Esophagus (tissue), 2 donors: ENCODE measurements around the gene ADARB1. TPM values are rescaled to one million over a fixed set of nuclear protein-coding genes. Genes with fewer than 3 reads are reported as not detected.

Source experiments
- H3K27ac ChIP-seq, 2 donors: one replicate each; pipeline ENCODE4 v1.5.1; 2013; ENCODE audit warnings: low read depth in 2 of 2, mild to moderate bottlenecking in 2 of 2, inconsistent platforms in 1 of 2, low read length in 1 of 2, moderate library complexity in 1 of 2
- H3K27me3 ChIP-seq, 2 donors: one replicate each; pipeline ENCODE4 v1.6.1; 2013; ENCODE audit warnings: low read length in 2 of 2, control low read depth in 1 of 2, mild to moderate bottlenecking in 1 of 2; ENCODE audit not compliant: insufficient read depth in 2 of 2, control insufficient read depth in 1 of 2
- H3K36me3 ChIP-seq, 2 donors: one replicate each; pipeline ENCODE4 v1.6.1; 2013; ENCODE audit warnings: low read length in 1 of 2; ENCODE audit not compliant: control insufficient read depth in 2 of 2, insufficient read depth in 2 of 2
- H3K4me1 ChIP-seq, 2 donors: one replicate each; pipeline ENCODE4 v1.6.1; 2013; ENCODE audit warnings: low read length in 1 of 2; ENCODE audit not compliant: control insufficient read depth in 2 of 2, insufficient read depth in 2 of 2
- H3K4me3 ChIP-seq, 2 donors: one replicate each; pipeline ENCODE4 v1.5.1; 2013; ENCODE audit warnings: low read length in 2 of 2, mild to moderate bottlenecking in 2 of 2, low read depth in 1 of 2, moderate library complexity in 1 of 2
- H3K9me3 ChIP-seq, 2 donors: one replicate each; pipeline ENCODE4 v1.6.1; 2013; ENCODE audit warnings: mild to moderate bottlenecking in 2 of 2, low read depth in 1 of 2, low read length in 1 of 2, moderate library complexity in 1 of 2; ENCODE audit not compliant: control insufficient read depth in 2 of 2, insufficient read depth in 1 of 2
- WGBS, 2 donors: extraction: QIAGEN DNeasy Blood & Tissue Kit; methylation state at CpG; one replicate each; pipeline ENCODE4 v1.1.7; 2013; 5-methylcytosine and 5-hydroxymethylcytosine counted together
- polyA plus RNA-seq, 2 donors: library from polyadenylated mRNA; stranded (reverse); fragments of 200-250 nt; gene quantifications; one replicate each; pipeline ENCODE4 v1.2.3, GENCODE V29; 2013
- donor health status: healthy with polysubstance abuse.
- donor health status: Bipolar disorder and iron deficiency.

Gene ADARB1
- polyA plus RNA-seq, 2 donors = 4.7 to 7.9 TPM

GRCh38 chr21:45192332-45192731 lies 118.0 kb downstream of the ADARB1 start:
- WGBS, 2 donors = 73 to 76% methylated on average over 3 of the region's 3 CpGs
- no peaks in the 10 kb centered on the region for H3K27me3 ChIP-seq
- no peaks in the 10 kb centered on the region for H3K4me1 ChIP-seq

DNA sequence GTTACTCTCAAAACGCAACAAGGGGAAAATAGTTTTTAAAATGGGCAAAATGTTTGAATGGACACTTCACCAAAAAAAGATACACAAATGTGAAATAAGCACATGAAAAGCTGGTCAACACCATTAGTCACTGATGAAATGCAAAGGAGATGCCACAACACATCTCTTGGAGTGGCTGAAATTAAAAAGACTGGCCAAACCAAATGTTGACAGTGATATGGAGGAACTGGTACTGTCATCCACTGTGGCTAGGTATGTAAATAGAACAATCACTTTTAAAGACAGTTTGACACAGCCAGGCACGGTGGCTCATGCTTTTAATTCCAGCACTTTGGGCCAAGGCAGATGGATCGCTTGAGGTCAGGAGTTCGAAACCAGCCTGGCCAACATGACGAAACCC lies 122.2 kb downstream of the ADARB1 start:
- 90% methylated on average over 5 of the region's 5 CpGs for WGBS, 2 donors
- H3K27ac ChIP-seq = no peak overlapping the region
- H3K36me3 ChIP-seq = peaks cover 0 to 2% of the 10 kb centered on the region in 2 donors

More at GRCh38 chr21:45192332-45192731, 118.0 kb downstream of the ADARB1 start:
- H3K27ac ChIP-seq = no peak overlapping the region
- no peaks in the 10 kb centered on the region for H3K36me3 ChIP-seq
- H3K9me3 ChIP-seq = no peaks in the 10 kb centered on the region
- no peak overlapping the region for H3K4me3 ChIP-seq

GRCh38 chr21:45199201-45199600 lies 124.8 kb downstream of the ADARB1 start:
- H3K9me3 ChIP-seq = no peaks in the 10 kb centered on the region
- H3K27ac ChIP-seq = no peak overlapping the region
- no peaks in the 10 kb centered on the region for H3K27me3 ChIP-seq
- H3K4me1 ChIP-seq = no peaks in the 10 kb centered on the region
- WGBS, 2 donors = 90 to 94% methylated on average over 7 of the region's 7 CpGs
- peaks cover 2 to 7% of the 10 kb centered on the region in 2 donors for H3K36me3 ChIP-seq
- H3K4me3 ChIP-seq = no peak overlapping the region

More for the DNA sequence above, 122.2 kb downstream of the ADARB1 start:
- Histone ChIP-seq H3K27me3 (no peaks in the 10 kb centered on the region), H3K4me1 (no peaks in the 10 kb centered on the region), H3K9me3 (no peaks in the 10 kb centered on the region), H3K4me3 (no peak overlapping the region)

DNA sequence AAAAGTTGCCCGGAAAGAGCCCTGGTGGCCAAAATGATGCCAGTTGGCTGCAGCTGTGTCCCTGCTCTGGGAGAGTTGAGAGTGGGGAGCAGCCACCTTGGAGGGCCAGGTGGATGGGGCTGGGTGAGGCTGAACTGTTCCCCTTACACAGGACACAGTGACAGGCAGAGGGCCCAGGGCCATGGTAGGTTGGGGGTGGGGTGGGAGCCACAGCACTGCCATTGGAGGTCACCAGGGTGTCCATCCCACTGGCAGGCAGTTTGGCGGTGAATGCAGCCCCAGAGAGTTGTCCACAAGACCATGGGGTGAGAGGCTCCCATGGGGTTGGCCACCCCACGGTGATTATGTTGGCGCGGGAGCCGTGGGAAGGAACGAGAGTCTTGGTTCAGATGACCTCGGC lies 125.7 kb downstream of the ADARB1 start:
- no peaks in the 10 kb centered on the region for H3K9me3 ChIP-seq
- H3K27me3 ChIP-seq = no peaks in the 10 kb centered on the region
- no peak overlapping the region for H3K4me3 ChIP-seq
- WGBS, 2 donors = 93 to 94% methylated on average over 8 of the region's 8 CpGs
- no peak overlapping the region for H3K27ac ChIP-seq
- H3K4me1 ChIP-seq = no peaks in the 10 kb centered on the region
- peaks cover 7 to 9% of the 10 kb centered on the region in 2 donors for H3K36me3 ChIP-seq

- Histone ChIP-seq H3K27ac (no peak overlapping the region), H3K27me3 (no peaks in the 10 kb centered on the region), H3K9me3 (no peaks in the 10 kb centered on the region), H3K36me3 (peaks cover 7 to 9% of the 10 kb centered on the region in 2 donors), H3K4me3 (no peak overlapping the region), H3K4me1 (no peaks in the 10 kb centered on the region)
- WGBS, 2 donors = 78 to 82% methylated on average over 16 of the region's 16 CpGs
Measured at GRCh38 chr21:45200581-45201296, 126.4 kb downstream of the ADARB1 start.

DNA sequence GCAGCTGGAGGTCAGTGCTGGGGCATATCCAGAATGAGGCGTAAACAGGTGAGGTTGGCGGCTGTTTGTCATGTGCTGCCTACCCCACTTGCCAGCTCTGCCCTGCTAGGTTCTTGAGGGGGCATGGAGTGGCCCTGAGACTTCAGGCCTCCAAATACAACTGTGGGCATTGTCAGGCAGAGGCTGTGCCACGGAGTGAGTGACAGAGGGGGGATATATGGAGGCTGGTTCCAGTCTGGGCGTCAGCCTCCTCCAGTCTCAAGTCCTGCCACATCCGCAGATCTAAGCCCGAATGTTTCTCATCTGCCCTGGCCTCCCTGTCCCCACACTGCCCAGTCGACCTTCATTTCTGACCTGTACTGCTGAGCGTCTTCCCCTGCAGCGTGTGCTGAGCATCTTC lies 128.0 kb downstream of the ADARB1 start:
- Histone ChIP-seq H3K4me1 (no peaks in the 10 kb centered on the region), H3K27me3 (no peaks in the 10 kb centered on the region), H3K4me3 (no peak overlapping the region), H3K9me3 (no peaks in the 10 kb centered on the region), H3K27ac (no peak overlapping the region), H3K36me3 (peaks cover 7 to 9% of the 10 kb centered on the region in 2 donors)
- 92 to 94% methylated on average over 9 of the region's 9 CpGs for WGBS, 2 donors

- H3K27me3 ChIP-seq = no peaks in the 10 kb centered on the region
- WGBS, 2 donors = 88 to 89% methylated on average over 16 of the region's 16 CpGs
- no peak overlapping the region for H3K27ac ChIP-seq
- no peaks in the 10 kb centered on the region for H3K9me3 ChIP-seq
- no peak overlapping the region for H3K4me3 ChIP-seq
- no peaks in the 10 kb centered on the region for H3K4me1 ChIP-seq
- peaks cover 7 to 9% of the 10 kb centered on the region in 2 donors for H3K36me3 ChIP-seq
Measured at GRCh38 chr21:45202889-45203288, 128.5 kb downstream of the ADARB1 start.

- Histone ChIP-seq H3K4me1 (peaks cover 0 to 4% of the 10 kb centered on the region in 2 donors), H3K27ac (no peak overlapping the region), H3K27me3 (no peaks in the 10 kb centered on the region), H3K36me3 (peaks cover 7 to 9% of the 10 kb centered on the region in 2 donors), H3K4me3 (no peak overlapping the region), H3K9me3 (no peaks in the 10 kb centered on the region)
- 86% methylated on average over 8 of the region's 8 CpGs for WGBS, 2 donors
Measured at GRCh38 chr21:45203983-45204382, 129.6 kb downstream of the ADARB1 start.

- Histone ChIP-seq H3K36me3 (peaks cover 7 to 9% of the 10 kb centered on the region in 2 donors), H3K4me1 (peaks cover 0 to 4% of the 10 kb centered on the region in 2 donors), H3K9me3 (no peaks in the 10 kb centered on the region), H3K27ac (no peak overlapping the region), H3K4me3 (no peak overlapping the region), H3K27me3 (no peaks in the 10 kb centered on the region)
- 84 to 85% methylated on average over 11 of the region's 11 CpGs for WGBS, 2 donors
Measured at GRCh38 chr21:45204395-45204794, 130.0 kb downstream of the ADARB1 start.
